ENCODE data around the gene LCA5L. TPM values are rescaled to one million over a fixed set of nuclear protein-coding genes. Genes with fewer than 3 reads are reported as not detected.
A peak's percentile ranks its signal among the peaks of the same experiment; 100 is the strongest.

Gene LCA5L
- total and polyA plus RNA-seq, 2 donors (not counting 1 experiment from before 2014, with no cell fraction given), result 0.62 TPM; not detected in 1

DNA sequence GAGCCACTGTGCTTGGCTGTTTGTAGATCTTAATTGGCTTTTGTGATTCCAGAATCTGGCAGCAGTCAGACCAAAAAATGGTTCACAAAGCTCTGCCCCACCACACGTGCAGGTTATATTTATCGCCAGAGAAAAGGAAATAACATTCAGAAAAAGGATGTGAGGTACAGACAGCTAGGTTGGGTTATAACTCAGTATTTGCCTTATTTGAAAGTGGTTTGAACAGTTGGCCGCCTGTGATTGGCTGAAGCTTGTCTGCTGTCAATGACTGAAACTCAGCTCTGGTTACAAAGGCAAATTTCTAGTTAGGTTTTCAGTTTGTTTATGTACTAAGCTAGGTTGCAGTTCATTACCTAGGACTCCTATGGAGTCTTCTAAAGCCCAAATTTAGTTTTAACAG, 15.8 kb upstream of the LCA5L start:
- Histone ChIP-seq H3K4me3 (ENCODE audit: control extremely low read depth in 1 of 5, extremely low read depth in 1 of 5, insufficient read depth in 1 of 5, low read depth in 2 of 5, low read length in 4 of 5) (no peak overlapping the region), H3K9ac (ENCODE audit: low read length) (no peak overlapping the region), H4K20me1 (ENCODE audit: control insufficient read depth, insufficient read depth, low read length, poor library complexity, severe bottlenecking) (no peaks in the 10 kb centered on the region), H2AFZ (ENCODE audit: insufficient read depth, low read depth, low read length, poor library complexity, severe bottlenecking) (no peak overlapping the region), H3K79me2 (ENCODE audit: control insufficient read depth, insufficient read depth, low read length) (no peaks in the 10 kb centered on the region), H3K27me3 (replicated peaks in 1 of 4; ENCODE audit: control extremely low read depth in 1 of 4, control insufficient read depth in 3 of 4, insufficient read depth in 4 of 4, low read length in 3 of 4) (no peaks in the 10 kb centered on the region), H3K4me2 (replicated peaks; ENCODE audit: low read depth, low read length, poor library complexity, severe bottlenecking) (no peak overlapping the region), H3K4me1 (ENCODE audit: control insufficient read depth in 2 of 2, insufficient read depth in 2 of 2, low read length in 2 of 2) (no peaks in the 10 kb centered on the region), H3K9me3 (ENCODE audit: control extremely low read depth in 1 of 3, control insufficient read depth in 2 of 3, insufficient read depth in 1 of 3, low read length in 2 of 3) (no peaks in the 10 kb centered on the region), H3K27ac (ENCODE audit: low read length in 2 of 2) (no peak overlapping the region), H3K36me3 (replicated peaks in 1 of 2; ENCODE audit: control extremely low read depth in 1 of 2, control insufficient read depth in 1 of 2, extremely low read depth in 1 of 2, insufficient read depth in 2 of 2, low read length in 1 of 2) (no peaks in the 10 kb centered on the region)
- no peak overlapping the region for H3K27ac Mint-ChIP-seq
- POLR2A ChIA-PET, result no interaction called here
- intact Hi-C loops (cut with micrococcal nuclease), result no loop called here
- DNase-seq (no peak), ATAC-seq (ENCODE audit: low read depth) (no peak)
- CTCF ChIA-PET, result interaction anchor here (0.7 to 1.1 kb wide), 2 partner anchors 20 to 684 kb away, joined by 3 to 6 read pairs; no protein-coding TSS in a partner anchor
- TF ChIP-seq, protein P1, sequence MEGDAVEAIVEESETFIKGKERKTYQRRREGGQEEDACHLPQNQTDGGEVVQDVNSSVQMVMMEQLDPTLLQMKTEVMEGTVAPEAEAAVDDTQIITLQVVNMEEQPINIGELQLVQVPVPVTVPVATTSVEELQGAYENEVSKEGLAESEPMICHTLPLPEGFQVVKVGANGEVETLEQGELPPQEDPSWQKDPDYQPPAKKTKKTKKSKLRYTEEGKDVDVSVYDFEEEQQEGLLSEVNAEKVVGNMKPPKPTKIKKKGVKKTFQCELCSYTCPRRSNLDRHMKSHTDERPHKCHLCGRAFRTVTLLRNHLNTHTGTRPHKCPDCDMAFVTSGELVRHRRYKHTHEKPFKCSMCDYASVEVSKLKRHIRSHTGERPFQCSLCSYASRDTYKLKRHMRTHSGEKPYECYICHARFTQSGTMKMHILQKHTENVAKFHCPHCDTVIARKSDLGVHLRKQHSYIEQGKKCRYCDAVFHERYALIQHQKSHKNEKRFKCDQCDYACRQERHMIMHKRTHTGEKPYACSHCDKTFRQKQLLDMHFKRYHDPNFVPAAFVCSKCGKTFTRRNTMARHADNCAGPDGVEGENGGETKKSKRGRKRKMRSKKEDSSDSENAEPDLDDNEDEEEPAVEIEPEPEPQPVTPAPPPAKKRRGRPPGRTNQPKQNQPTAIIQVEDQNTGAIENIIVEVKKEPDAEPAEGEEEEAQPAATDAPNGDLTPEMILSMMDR (IDR thresholded peaks at IDR 0.05), result no peak
- no peak for TF ChIP-seq EZH2 (IDR thresholded peaks at IDR 0.05; ENCODE audit: borderline replicate concordance, insufficient read depth, low read depth, low read length, poor library complexity, severe bottlenecking)
- H3K27me3 Mint-ChIP-seq, result no peaks in the 10 kb centered on the region
- H3K4me3 Mint-ChIP-seq, result no peak overlapping the region
- H3K4me1 Mint-ChIP-seq, result peaks cover 2% of the 10 kb centered on the region
- H3K9me3 Mint-ChIP-seq (ENCODE audit: insufficient read depth), result peaks cover 2% of the 10 kb centered on the region
- WGBS (ENCODE audit: insufficient coverage), result 78% methylated on average over 1 of the region's 3 CpGs

DNA sequence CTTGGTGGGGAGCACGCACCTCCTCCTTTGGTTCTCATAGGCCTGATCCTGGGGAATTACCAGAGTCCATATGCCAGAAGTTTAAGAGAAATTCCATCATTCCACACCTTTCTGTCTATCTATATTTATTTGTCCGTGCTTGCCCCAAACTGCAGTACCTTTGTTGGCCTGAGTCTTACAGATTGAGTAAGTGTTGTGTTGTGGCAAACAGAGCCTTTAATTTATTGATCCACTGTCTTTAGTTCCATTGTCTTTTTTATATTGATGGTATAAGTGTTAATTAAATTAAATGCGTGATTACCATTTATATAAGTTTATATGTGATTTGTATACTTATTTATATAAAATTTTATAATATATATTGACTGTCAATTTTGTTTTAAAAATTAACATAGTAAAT, 11.1 kb upstream of the LCA5L start:
- no peaks in the 10 kb centered on the region for H3K36me3 ChIP-seq (replicated peaks in 1 of 2; ENCODE audit: control extremely low read depth in 1 of 2, control insufficient read depth in 1 of 2, extremely low read depth in 1 of 2, insufficient read depth in 2 of 2, low read length in 1 of 2)
- H3K9ac ChIP-seq (ENCODE audit: low read length), result no peak overlapping the region
- no peak overlapping the region for H3K27ac ChIP-seq (ENCODE audit: low read length in 2 of 2)
- TF ChIP-seq, protein P1 (IDR thresholded peaks at IDR 0.05), result peak; percentile 27
- TF ChIP-seq EZH2 (IDR thresholded peaks at IDR 0.05; ENCODE audit: borderline replicate concordance, insufficient read depth, low read depth, low read length, poor library complexity, severe bottlenecking), result no peak
- no peaks in the 10 kb centered on the region for H3K4me1 ChIP-seq (ENCODE audit: control insufficient read depth in 2 of 2, insufficient read depth in 2 of 2, low read length in 2 of 2)
- no peaks in the 10 kb centered on the region for H3K27me3 ChIP-seq (replicated peaks in 1 of 4; ENCODE audit: control extremely low read depth in 1 of 4, control insufficient read depth in 3 of 4, insufficient read depth in 4 of 4, low read length in 3 of 4)
- intact Hi-C loops (cut with micrococcal nuclease), result no loop called here
- ChIA-PET CTCF (no interaction called here), POLR2A (no interaction called here)
- no peak overlapping the region for H3K4me3 ChIP-seq (ENCODE audit: control extremely low read depth in 1 of 5, extremely low read depth in 1 of 5, insufficient read depth in 1 of 5, low read depth in 2 of 5, low read length in 4 of 5)
- H3K9me3 ChIP-seq (ENCODE audit: control extremely low read depth in 1 of 3, control insufficient read depth in 2 of 3, insufficient read depth in 1 of 3, low read length in 2 of 3), result no peaks in the 10 kb centered on the region
- no peaks in the 10 kb centered on the region for H3K79me2 ChIP-seq (ENCODE audit: control insufficient read depth, insufficient read depth, low read length)
- no peaks in the 10 kb centered on the region for H3K9me3 Mint-ChIP-seq (ENCODE audit: insufficient read depth)
- H3K27ac Mint-ChIP-seq, result no peak overlapping the region
- H3K4me2 ChIP-seq (replicated peaks; ENCODE audit: low read depth, low read length, poor library complexity, severe bottlenecking), result no peak overlapping the region
- ATAC-seq (ENCODE audit: low read depth) (no peak), DNase-seq (no peak)
- H3K27me3 Mint-ChIP-seq, result peaks cover 9% of the 10 kb centered on the region
- peaks cover 2% of the 10 kb centered on the region for H3K4me1 Mint-ChIP-seq
- H2AFZ ChIP-seq (ENCODE audit: insufficient read depth, low read depth, low read length, poor library complexity, severe bottlenecking), result no peak overlapping the region
- no peaks in the 10 kb centered on the region for H4K20me1 ChIP-seq (ENCODE audit: control insufficient read depth, insufficient read depth, low read length, poor library complexity, severe bottlenecking)
- 100% methylated on average over 1 of the region's 3 CpGs for WGBS (ENCODE audit: insufficient coverage)
- no peak overlapping the region for H3K4me3 Mint-ChIP-seq

Measured in B cell (primary cell).